ENCODE measurements around the gene FBF1.
"Not testable (repeated sequence)": the region's sequence is repeated elsewhere in the genome, so short reads cannot be mapped to it uniquely, and the experiment has no call there.

Gene FBF1

GRCh38 chr17:75876938-75877751, 63.7 kb downstream of the FBF1 start:
- DNase-seq, result peak in 56 of 58 donors; percentile 17 to 92 (median 76)

- DNase-seq, result peak in 1 of 58 donors; percentile 42
These were observed 64.5 kb downstream of the FBF1 start for GRCh38 chr17:75876190-75876937.

DNA sequence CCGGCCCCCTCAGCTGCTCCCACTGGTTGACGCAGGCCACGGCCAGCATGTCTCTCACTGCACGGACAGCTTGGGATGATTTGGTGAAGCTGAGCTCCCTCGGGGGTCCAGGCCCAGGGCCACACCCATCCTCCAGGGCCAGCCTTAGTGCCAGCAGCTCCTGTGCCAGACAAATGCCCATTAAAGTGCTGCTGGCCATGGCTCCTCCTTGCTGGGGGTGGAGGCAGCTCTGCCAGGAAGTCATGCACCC, 65.0 kb downstream of the FBF1 start:
- DNase-seq, result peak in 14 of 58 donors; percentile 16 to 84 (median 62)

- peak in 21 of 58 donors; percentile 24 to 84 (median 57) for DNase-seq
These were observed 65.5 kb downstream of the FBF1 start for GRCh38 chr17:75875182-75875939.

DNA sequence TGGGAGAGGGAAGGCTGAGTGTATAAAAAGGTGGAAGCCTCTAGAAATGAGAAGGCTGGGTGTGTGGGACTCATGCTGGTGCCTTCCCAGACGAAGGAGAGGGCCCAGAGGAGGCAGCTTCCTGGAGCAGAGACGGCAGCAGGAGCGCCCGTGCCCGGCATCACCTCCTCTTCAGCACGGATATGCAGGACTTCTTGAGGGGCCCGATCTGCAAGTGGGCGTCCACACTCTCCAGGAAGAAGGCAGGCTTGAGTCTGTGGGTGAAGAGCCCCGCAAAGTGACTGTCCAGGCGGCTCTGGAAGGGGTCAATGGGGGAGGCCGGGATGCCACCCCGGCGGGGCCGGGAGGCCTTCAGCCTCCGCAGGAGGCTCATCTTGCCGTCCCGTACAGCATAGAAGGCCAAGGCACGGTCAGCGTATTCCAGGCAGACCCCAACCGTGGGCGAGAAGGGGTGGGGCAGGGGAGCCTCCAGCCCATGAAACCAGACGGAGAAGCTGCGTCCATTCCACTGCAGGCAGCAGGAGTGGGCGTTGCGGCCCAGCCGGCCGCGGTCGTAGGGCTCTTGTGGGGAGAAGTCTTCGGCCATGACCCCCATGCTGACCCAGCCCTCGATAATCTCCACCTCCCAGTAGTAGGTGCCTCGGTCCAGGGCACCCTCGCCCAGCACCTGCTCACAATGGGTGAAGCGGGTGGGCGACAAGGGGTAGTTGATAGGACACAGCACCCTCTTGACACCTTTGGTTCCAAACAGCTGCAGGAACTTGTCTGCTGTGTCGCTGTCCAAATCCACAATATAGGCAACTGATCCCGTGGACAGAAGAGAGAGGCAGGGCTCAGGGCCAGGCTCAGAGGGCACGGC, 66.3 kb downstream of the FBF1 start:
- no peak for DNase-seq

- DNase-seq, result no peak
These were observed 67.1 kb downstream of the FBF1 start for GRCh38 chr17:75873587-75874322.

- DNase-seq, result peak in 25 of 58 donors; percentile 13 to 63 (median 44)
These were observed 68.1 kb downstream of the FBF1 start for GRCh38 chr17:75872434-75873351.

- DNase-seq, result not testable (repeated sequence)
These were observed 70.6 kb downstream of the FBF1 start for GRCh38 chr17:75870228-75870627.

DNA sequence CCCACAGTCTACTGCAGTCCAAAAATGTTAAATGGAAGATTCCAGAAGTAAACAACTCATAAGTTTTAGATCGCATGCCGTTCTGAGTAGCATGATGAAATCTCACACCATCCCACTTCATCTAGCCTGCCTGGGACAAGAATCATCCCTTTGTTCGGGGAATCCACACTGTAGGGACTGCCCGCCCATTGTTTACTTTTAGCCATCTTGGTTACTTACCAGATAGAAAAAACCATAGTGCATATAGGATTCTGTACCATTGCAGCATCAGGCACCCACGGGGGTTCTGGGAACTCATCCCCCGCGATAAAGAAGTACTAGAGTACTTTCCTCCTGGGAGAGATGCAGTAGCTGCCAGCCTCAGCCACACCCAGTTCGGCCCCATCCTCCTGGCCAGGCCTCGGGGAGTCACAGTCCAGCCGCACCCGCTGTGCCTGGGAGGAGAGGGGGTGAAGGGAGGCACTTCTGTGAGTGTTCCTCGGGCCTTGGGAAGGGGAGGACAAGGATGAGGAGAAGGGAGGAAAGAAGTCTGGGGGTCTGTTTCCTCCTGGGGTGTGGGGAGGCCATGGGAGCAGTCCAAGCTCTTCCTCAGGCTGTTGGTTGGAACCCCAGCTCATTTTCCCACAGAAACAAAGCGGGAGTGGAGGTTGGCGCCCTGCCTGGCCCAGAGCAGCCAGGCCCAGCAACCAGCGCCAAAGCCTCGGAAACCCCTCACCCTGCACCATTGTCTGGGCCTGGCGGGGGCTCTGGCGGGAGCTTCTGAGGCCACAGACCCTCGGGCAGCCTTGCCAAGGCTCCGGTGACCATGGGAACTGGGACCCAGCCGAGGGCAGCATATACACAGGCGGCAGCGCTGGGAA, 71.3 kb downstream of the FBF1 start:
- peak in 54 of 58 donors; percentile 49 to 90 (median 80) for DNase-seq

- peak in 2 of 58 donors; percentile 65 to 67 for DNase-seq
These were observed 72.0 kb downstream of the FBF1 start for GRCh38 chr17:75868730-75869281.

GRCh38 chr17:75865404-75866188, 75.2 kb downstream of the FBF1 start:
- DNase-seq, result not testable (repeated sequence)

DNA sequence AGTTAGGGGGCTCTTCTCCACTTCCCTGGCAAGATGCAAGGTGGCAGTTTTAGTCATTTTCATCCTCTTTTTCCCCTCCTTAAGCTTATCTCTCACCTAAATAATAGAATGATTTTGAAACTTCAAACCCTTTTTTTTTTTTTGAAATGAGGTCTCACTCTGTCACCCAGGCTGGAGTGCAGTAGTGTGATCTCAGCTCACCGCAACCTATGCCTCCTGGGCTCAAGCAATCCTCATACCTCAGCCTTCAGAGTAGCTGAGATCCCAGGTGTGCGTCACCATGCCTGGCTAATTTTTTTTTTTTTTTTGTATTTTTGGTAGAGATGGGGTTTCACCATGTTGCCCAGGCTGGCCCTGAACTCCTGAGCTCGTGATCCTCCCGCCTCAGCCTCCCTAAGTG, 76.0 kb downstream of the FBF1 start:
- not testable (repeated sequence) for DNase-seq

DNA sequence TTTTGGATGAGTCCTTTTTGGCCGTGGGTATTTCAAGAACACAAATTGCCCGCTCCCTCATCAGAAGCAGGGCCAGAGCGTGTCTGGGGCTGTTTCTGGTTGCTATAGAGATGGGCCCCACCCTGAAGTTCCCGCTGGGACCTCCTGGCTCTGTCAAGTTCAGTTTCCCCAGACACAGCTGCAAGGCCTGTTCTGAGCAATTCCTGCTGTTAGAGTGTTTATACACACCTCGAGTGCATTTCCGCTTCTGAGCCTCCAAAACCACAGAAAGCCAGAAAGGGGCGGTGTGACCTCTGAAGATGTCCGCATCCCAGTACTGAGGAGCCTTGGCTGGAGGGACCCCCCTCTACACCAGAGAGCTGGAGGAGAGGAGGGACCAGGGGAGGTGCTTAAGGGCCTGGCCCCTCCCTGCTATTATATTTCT, 76.4 kb downstream of the FBF1 start:
- DNase-seq, result no peak

DNA sequence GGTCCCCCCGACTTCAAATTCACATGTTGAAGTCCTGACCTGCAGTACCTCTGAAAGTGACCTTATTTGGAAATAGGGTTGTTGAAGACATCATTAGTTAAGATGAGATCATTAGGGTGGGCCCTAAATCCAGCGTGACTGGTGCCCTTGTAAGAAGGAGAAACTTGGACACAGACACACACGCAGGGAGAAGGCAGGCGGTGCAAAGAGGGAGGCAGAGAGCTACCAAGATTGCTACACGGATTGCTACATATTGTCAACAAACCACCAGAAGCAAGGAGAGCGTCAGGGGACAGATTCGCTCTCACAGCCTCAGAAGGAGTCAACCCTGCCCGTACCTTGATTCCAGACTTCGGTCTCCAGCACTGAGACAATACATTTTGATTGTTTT, 78.9 kb downstream of the FBF1 start:
- no peak for DNase-seq
